HL-60 (cell line): Measurements from ENCODE around the gene STYX.

Source experiments
- DNase-seq, 2 experiments: peaks; one replicate each; pipeline ENCODE4 v3.0.0-alpha.2; 2010 to 2020; ENCODE audit warnings: low read depth in 1 of 2, low spot score in 1 of 2
- H3K27ac ChIP-seq: fragments of 250-450 bp; sonication (Bioruptor Pico); replicated peaks from 2 replicates; pipeline ENCODE4 v1.5.1; 2020; ENCODE audit warnings: mild to moderate bottlenecking, moderate library complexity
- H3K27me3 ChIP-seq: fragments of 250-450 bp; sonication (Bioruptor Pico); 2 replicates; pipeline ENCODE4 v1.5.1; 2021; ENCODE audit warnings: mild to moderate bottlenecking, moderate library complexity; ENCODE audit not compliant: insufficient read depth, poor library complexity, severe bottlenecking
- H3K4me3 ChIP-seq: replicated peaks from 2 replicates; pipeline ENCODE4 v1.5.1; 2011; ENCODE audit warnings: mild to moderate bottlenecking, control low read depth, low read length; ENCODE audit not compliant: insufficient read depth
- CTCF ChIP-seq: IDR thresholded peaks from one replicate; pipeline ENCODE4 v1.5.1; 2011; ENCODE audit warnings: low read length, control low read depth, inconsistent platforms; ENCODE audit not compliant: insufficient read depth
- GABPA ChIP-seq: IDR thresholded peaks from 2 replicates; pipeline ENCODE4 v1.6.1; 2012; ENCODE audit warnings: low read depth
- POLR2AphosphoS5 ChIP-seq: IDR thresholded peaks from 2 replicates; pipeline ENCODE4 v1.6.1; 2012; ENCODE audit warnings: low read depth
- REST ChIP-seq: IDR thresholded peaks from 2 replicates; pipeline ENCODE4 v1.6.1; 2012; ENCODE audit warnings: low read depth; ENCODE audit not compliant: insufficient replicate concordance
- SPI1 ChIP-seq: IDR thresholded peaks from 2 replicates; pipeline ENCODE4 v1.6.1; 2012; ENCODE audit warnings: low read depth, mild to moderate bottlenecking, borderline replicate concordance

STYX gene

DNA sequence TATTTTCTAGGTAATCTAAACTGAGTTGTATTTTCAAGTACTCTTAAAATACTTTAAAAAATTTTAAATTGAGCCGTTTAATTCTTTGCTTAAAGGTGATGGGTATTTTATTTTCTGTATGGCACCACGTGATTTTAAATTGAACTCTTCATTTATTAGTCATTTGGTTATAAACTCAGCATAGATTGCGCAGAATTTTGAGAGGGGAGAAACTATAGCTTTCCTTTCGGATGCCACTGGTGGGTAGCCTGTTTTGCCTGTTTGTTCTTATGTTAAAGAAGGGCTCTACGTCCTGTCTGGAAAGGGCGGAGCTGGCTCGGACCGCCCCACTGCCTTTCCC, 411 bp upstream of the STYX start:
- Histone ChIP-seq H3K27ac (no peak overlapping the region), H3K27me3 (no peaks in the 10 kb centered on the region), H3K4me3 (peak overlapping the region; percentile 21)
- TF ChIP-seq SPI1 (no peak), GABPA (no peak), POLR2AphosphoS5 (no peak), REST (no peak), CTCF (no peak)
- DNase-seq = no peak

DNA sequence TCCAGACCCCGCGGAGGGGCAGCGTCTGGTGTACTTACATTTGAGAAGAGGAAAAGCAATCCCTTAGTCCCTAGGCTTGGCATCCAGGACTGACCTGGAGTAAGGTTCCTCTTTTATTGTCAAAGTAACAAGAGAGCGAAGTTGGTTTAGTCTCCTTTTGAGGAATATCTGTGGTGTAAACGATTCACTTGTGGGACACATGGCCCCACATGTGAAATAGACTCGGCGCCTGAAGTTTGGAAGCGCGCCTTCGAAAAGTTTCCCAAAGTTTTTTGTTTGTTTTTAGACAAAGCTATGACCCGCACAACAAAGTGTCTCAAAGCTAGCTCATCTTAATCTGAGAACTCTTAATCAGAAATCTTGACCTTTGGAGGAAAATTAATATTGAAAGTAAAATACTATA, 744 bp downstream of the STYX start:
- TF ChIP-seq GABPA = no peak
- TF ChIP-seq REST = no peak
- no peak for TF ChIP-seq CTCF
- no peak for TF ChIP-seq SPI1
- TF ChIP-seq POLR2AphosphoS5 = no peak; the same call in 1 of the 2 replicates
- peak in 1 of 2 experiments; percentile 58 for DNase-seq
- Histone ChIP-seq H3K27ac (peak overlapping the region; percentile 91), H3K4me3 (peak overlapping the region; percentile 96), H3K27me3 (no peaks in the 10 kb centered on the region)

GRCh38 chr14:52733824-52734223, 3.9 kb downstream of the STYX start:
- Histone ChIP-seq H3K4me3 (no peak overlapping the region), H3K27ac (no peak overlapping the region), H3K27me3 (no peaks in the 10 kb centered on the region)
- DNase-seq = no peak
- TF ChIP-seq GABPA = no peak
- TF ChIP-seq SPI1 = no peak
- no peak for TF ChIP-seq POLR2AphosphoS5
- no peak for TF ChIP-seq CTCF
- TF ChIP-seq REST = no peak
